Neutrophil (primary cell): ENCODE results near the gene CLSTN2.

Source experiments
- H3K27ac ChIP-seq: fragments of 200-600 bp; sonication (generic); 2 replicates; pipeline ENCODE4 v1.5.1; 2016; ENCODE audit warnings: mild to moderate bottlenecking, moderate library complexity
- H3K27me3 ChIP-seq: fragments of 200-600 bp; sonication (generic); 2 replicates; pipeline ENCODE4 v1.6.0; 2016; ENCODE audit warnings: mild to moderate bottlenecking
- H3K36me3 ChIP-seq: fragments of 200-600 bp; sonication (generic); 2 replicates; pipeline ENCODE4 v1.5.1; 2017
- H3K4me1 ChIP-seq, 2 experiments: fragments of 200-600 bp in 1 of 2; sonication (generic) in 1 of 2; 1 replicate in 1 of 2; 2 replicates in 1 of 2; pipeline versions ENCODE4 v1.5.1 to v1.6.1; 2013 to 2016; ENCODE audit warnings: low read depth in 1 of 2, low read length in 1 of 2, mild to moderate bottlenecking in 1 of 2, moderate library complexity in 1 of 2; ENCODE audit not compliant: control insufficient read depth in 1 of 2, insufficient read depth in 1 of 2
- H3K4me3 ChIP-seq, 2 experiments: fragments of 200-600 bp in 1 of 2; sonication (generic) in 1 of 2; 1 replicate in 1 of 2; 2 replicates in 1 of 2; pipeline ENCODE4 v1.5.1; 2013 to 2016; ENCODE audit warnings: low read depth in 1 of 2, low read length in 1 of 2, mild to moderate bottlenecking in 1 of 2, moderate library complexity in 1 of 2
- H3K9me3 ChIP-seq: fragments of 200-600 bp; sonication (generic); 2 replicates; pipeline ENCODE4 v1.5.1; 2016
- TF ChIP-seq, protein P1 (sequence below): fragments of 200-600 bp; sonication (generic); IDR thresholded peaks from 2 replicates; pipeline ENCODE4 v1.5.1; 2016; ENCODE audit warnings: antibody characterized with exemption

Gene CLSTN2

GRCh38 chr3:140540262-140540661 lies 605.3 kb downstream of the CLSTN2 start:
- no peak overlapping the region for H3K4me3 ChIP-seq
- H3K36me3 ChIP-seq, result no peaks in the 10 kb centered on the region
- H3K4me1 ChIP-seq, result no peaks in the 10 kb centered on the region
- no peak overlapping the region for H3K27ac ChIP-seq
- TF ChIP-seq, protein P1, sequence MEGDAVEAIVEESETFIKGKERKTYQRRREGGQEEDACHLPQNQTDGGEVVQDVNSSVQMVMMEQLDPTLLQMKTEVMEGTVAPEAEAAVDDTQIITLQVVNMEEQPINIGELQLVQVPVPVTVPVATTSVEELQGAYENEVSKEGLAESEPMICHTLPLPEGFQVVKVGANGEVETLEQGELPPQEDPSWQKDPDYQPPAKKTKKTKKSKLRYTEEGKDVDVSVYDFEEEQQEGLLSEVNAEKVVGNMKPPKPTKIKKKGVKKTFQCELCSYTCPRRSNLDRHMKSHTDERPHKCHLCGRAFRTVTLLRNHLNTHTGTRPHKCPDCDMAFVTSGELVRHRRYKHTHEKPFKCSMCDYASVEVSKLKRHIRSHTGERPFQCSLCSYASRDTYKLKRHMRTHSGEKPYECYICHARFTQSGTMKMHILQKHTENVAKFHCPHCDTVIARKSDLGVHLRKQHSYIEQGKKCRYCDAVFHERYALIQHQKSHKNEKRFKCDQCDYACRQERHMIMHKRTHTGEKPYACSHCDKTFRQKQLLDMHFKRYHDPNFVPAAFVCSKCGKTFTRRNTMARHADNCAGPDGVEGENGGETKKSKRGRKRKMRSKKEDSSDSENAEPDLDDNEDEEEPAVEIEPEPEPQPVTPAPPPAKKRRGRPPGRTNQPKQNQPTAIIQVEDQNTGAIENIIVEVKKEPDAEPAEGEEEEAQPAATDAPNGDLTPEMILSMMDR, result no peak
- H3K9me3 ChIP-seq, result no peaks in the 10 kb centered on the region
- H3K27me3 ChIP-seq, result no peaks in the 10 kb centered on the region

DNA sequence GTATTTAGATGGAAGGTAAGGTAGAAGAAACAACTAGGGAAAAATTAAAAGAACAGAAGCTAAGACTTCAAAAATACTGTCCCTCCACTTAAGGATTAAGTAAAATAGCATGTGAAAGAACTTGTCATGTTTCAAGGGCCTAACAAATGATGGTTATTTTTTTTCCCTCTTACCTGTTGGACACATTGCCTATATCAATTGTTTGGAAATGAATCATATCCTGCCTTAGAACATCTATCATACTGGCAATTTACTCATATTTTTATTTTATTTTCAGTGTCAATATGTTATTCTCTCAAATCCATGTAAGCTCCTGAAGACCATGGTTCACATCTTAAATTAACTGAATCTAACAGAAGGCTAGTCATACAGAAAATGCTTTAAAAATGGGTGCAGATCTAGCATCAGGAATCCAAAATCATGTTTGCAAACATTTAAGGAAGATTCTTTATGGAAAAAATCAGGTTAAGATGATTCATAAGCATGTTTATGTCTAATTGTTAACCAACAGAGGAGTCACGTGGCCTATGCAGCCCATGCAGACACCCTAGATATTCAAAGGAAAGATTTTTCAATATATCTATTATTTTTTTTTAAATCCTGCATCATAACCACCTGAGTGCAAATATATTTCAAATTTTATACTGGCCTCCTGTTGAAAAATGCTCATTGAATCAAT lies 607.1 kb downstream of the CLSTN2 start:
- Histone ChIP-seq H3K4me1 (no peaks in the 10 kb centered on the region), H3K4me3 (no peak overlapping the region), H3K36me3 (no peaks in the 10 kb centered on the region), H3K27ac (no peak overlapping the region), H3K27me3 (no peaks in the 10 kb centered on the region), H3K9me3 (no peaks in the 10 kb centered on the region)
- TF ChIP-seq, protein P1, result no peak

DNA sequence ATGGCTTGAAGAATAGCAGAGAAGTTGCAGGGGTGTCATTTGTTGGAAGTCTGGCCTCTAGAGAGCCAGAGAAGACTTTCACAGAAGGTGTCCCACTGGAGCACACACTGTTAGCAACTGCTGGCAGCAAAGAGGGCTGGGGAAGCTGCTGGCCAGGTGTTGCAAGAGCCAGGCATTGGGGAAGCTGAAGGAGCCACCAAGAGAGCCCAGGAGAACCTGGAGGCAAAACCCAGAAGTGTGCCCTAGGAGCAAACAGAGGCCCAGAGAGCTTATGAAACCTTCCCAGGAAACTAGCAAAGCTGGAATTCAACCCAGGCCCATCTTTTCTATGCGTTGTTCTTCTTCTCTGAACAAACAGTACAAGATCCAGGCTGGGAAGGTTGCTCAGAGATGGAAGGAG lies 610.2 kb downstream of the CLSTN2 start:
- H3K4me3 ChIP-seq, result no peak overlapping the region

GRCh38 chr3:140545756-140546155 lies 610.8 kb downstream of the CLSTN2 start:
- Histone ChIP-seq H3K27ac (no peak overlapping the region), H3K27me3 (no peaks in the 10 kb centered on the region), H3K9me3 (no peaks in the 10 kb centered on the region), H3K4me3 (no peak overlapping the region), H3K4me1 (no peaks in the 10 kb centered on the region), H3K36me3 (no peaks in the 10 kb centered on the region)
- TF ChIP-seq, protein P1, result no peak

More for the DNA sequence above, 610.2 kb downstream of the CLSTN2 start:
- Histone ChIP-seq H3K4me1 (no peaks in the 10 kb centered on the region), H3K27ac (no peak overlapping the region), H3K9me3 (no peaks in the 10 kb centered on the region), H3K27me3 (no peaks in the 10 kb centered on the region), H3K36me3 (no peaks in the 10 kb centered on the region)
- TF ChIP-seq, protein P1, result no peak

- Histone ChIP-seq H3K4me1 (no peaks in the 10 kb centered on the region), H3K27me3 (no peaks in the 10 kb centered on the region), H3K36me3 (no peaks in the 10 kb centered on the region), H3K9me3 (no peaks in the 10 kb centered on the region), H3K4me3 (no peak overlapping the region), H3K27ac (no peak overlapping the region)
- TF ChIP-seq, protein P1, result no peak
Measured at GRCh38 chr3:140546649-140547048, 611.7 kb downstream of the CLSTN2 start.
